GM23338 (cell line): ENCODE data around the gene ATF7. TPM values are rescaled to one million over a fixed set of nuclear protein-coding genes. Genes with fewer than 3 reads are reported as not detected.

Experiments used
- ATAC-seq: fragments of 200-7000 bp; cut with Tn5 transposase; 3 replicates; pipeline ENCODE4 v1.9.1; 2020
- DNase-seq: peaks from one replicate; pipeline ENCODE4 v3.0.0-alpha.2; 2015; ENCODE audit warnings: low spot score
- H2AFZ ChIP-seq: fragments of 200-600 bp; sonication (generic); 2 replicates; pipeline ENCODE4 v1.8.0; 2016; ENCODE audit warnings: antibody characterized with exemption, mild to moderate bottlenecking, moderate library complexity
- H3F3A ChIP-seq: fragments of 200-600 bp; sonication (generic); replicated peaks from 2 replicates; pipeline ENCODE4 v1.8.0; 2017; ENCODE audit warnings: antibody characterized with exemption, mixed run types, low read depth
- H3K27ac ChIP-seq: fragments of 200-600 bp; sonication (generic); 2 replicates; pipeline ENCODE4 v1.6.1; 2016; ENCODE audit warnings: low read depth
- H3K27me3 ChIP-seq: fragments of 200-600 bp; sonication (generic); 2 replicates; pipeline ENCODE4 v1.8.0; 2016; ENCODE audit warnings: mild to moderate bottlenecking, mixed run types, moderate library complexity; ENCODE audit not compliant: insufficient read depth
- H3K36me3 ChIP-seq: fragments of 200-600 bp; sonication (generic); 2 replicates; pipeline ENCODE4 v1.8.0; 2016; ENCODE audit warnings: mild to moderate bottlenecking; ENCODE audit not compliant: insufficient read depth
- H3K4me1 ChIP-seq: fragments of 200-600 bp; sonication (generic); 2 replicates; pipeline ENCODE4 v1.8.0; 2016; ENCODE audit warnings: mild to moderate bottlenecking, moderate library complexity; ENCODE audit not compliant: insufficient read depth
- H3K4me2 ChIP-seq: fragments of 200-600 bp; sonication (generic); 2 replicates; pipeline ENCODE4 v1.7.1; 2017; ENCODE audit warnings: mixed run types
- H3K4me3 ChIP-seq: fragments of 200-600 bp; sonication (generic); 2 replicates; pipeline ENCODE4 v1.6.1; 2016; ENCODE audit warnings: mixed run types
- H3K79me2 ChIP-seq: fragments of 200-600 bp; sonication (generic); replicated peaks from 2 replicates; pipeline ENCODE4 v1.8.0; 2017; ENCODE audit warnings: mild to moderate bottlenecking; ENCODE audit not compliant: insufficient read depth
- H3K9me2 ChIP-seq: fragments of 200-600 bp; sonication (generic); 2 replicates; pipeline ENCODE4 v1.8.0; 2017; ENCODE audit not compliant: insufficient read depth
- H4K20me1 ChIP-seq: fragments of 200-600 bp; sonication (generic); replicated peaks from 2 replicates; pipeline ENCODE4 v1.8.0; 2017; ENCODE audit warnings: mild to moderate bottlenecking; ENCODE audit not compliant: insufficient read depth
- H3K27ac Mint-ChIP-seq: 2 replicates; pipeline ENCODE4 v1.8.0; 2020; ENCODE audit warnings: inconsistent platforms, mild to moderate bottlenecking, moderate library complexity, mixed read lengths
- H3K27me3 Mint-ChIP-seq: 3 replicates; pipeline ENCODE4 v1.8.0; 2022; ENCODE audit warnings: low read depth, mild to moderate bottlenecking, moderate library complexity, mixed read lengths, inconsistent platforms; ENCODE audit not compliant: insufficient read depth, poor library complexity
- H3K36me3 Mint-ChIP-seq: 3 replicates; pipeline ENCODE4 v1.8.0; 2021; ENCODE audit warnings: low read depth, mild to moderate bottlenecking, inconsistent platforms, moderate library complexity, mixed read lengths
- H3K4me1 Mint-ChIP-seq: 3 replicates; pipeline ENCODE4 v1.8.0; 2020; ENCODE audit warnings: mild to moderate bottlenecking, inconsistent platforms, mixed read lengths
- H3K4me3 Mint-ChIP-seq: 3 replicates; pipeline ENCODE4 v1.8.0; 2021; ENCODE audit warnings: moderate library complexity, mild to moderate bottlenecking, inconsistent platforms, mixed read lengths
- H3K9me3 Mint-ChIP-seq: 3 replicates; pipeline ENCODE4 v1.8.0; 2020; ENCODE audit warnings: moderate library complexity, mild to moderate bottlenecking, inconsistent platforms, mixed read lengths
- CREB1 ChIP-seq: fragments of 250-450 bp; sonication (Bioruptor Pico); IDR thresholded peaks from 2 replicates; pipeline ENCODE4 v1.5.0; 2020; ENCODE audit warnings: low read depth, mild to moderate bottlenecking, moderate library complexity
- CTCF ChIP-seq, 2 experiments: fragments of 200-600 bp in 1 of 2; sonication (generic) in 1 of 2; conservative IDR thresholded peaks; 2 replicates each; pipeline versions ENCODE4 v1.5.1 to v1.6.1; 2016 to 2017; ENCODE audit warnings: antibody characterized with exemption in 2 of 2, low read depth in 2 of 2, mild to moderate bottlenecking in 2 of 2, moderate library complexity in 1 of 2
- ETS1 ChIP-seq: IDR thresholded peaks from 2 replicates; pipeline ENCODE4 v1.6.1; 2016; ENCODE audit warnings: antibody characterized with exemption
- EZH2 ChIP-seq: fragments of 200-600 bp; sonication (generic); IDR thresholded peaks from one replicate; pipeline ENCODE4 v1.8.0; 2017; ENCODE audit warnings: antibody characterized with exemption, mild to moderate bottlenecking, low read depth; ENCODE audit not compliant: unreplicated experiment
- EZH2phosphoT487 ChIP-seq: fragments of 200-600 bp; sonication (generic); IDR thresholded peaks from one replicate; pipeline ENCODE4 v1.8.1; 2018; ENCODE audit warnings: antibody characterized with exemption; ENCODE audit not compliant: unreplicated experiment
- JUNB ChIP-seq: IDR thresholded peaks from one replicate; pipeline ENCODE4 v1.6.1; 2016; ENCODE audit warnings: antibody characterized with exemption; ENCODE audit not compliant: unreplicated experiment
- NANOG ChIP-seq: IDR thresholded peaks from 2 replicates; pipeline ENCODE4 v1.6.1; 2016; ENCODE audit warnings: antibody characterized with exemption, borderline replicate concordance
- POLR2AphosphoS5 ChIP-seq: IDR thresholded peaks from 2 replicates; pipeline ENCODE4 v1.6.1; 2016; ENCODE audit warnings: antibody characterized with exemption, low read depth
- REST ChIP-seq: IDR thresholded peaks from one replicate; pipeline ENCODE4 v1.6.1; 2018; ENCODE audit warnings: antibody characterized with exemption; ENCODE audit not compliant: unreplicated experiment
- STAT1 ChIP-seq: IDR thresholded peaks from one replicate; pipeline ENCODE4 v1.6.1; 2016; ENCODE audit warnings: antibody characterized with exemption; ENCODE audit not compliant: unreplicated experiment
- ZNF114 ChIP-seq: fragments of 250-450 bp; sonication (Bioruptor Pico); IDR thresholded peaks from 2 replicates; pipeline ENCODE4 v1.5.0; 2020; ENCODE audit warnings: mild to moderate bottlenecking, moderate library complexity
- ZNF331 ChIP-seq: fragments of 250-450 bp; sonication (Bioruptor Pico); IDR thresholded peaks from 2 replicates; pipeline ENCODE4 v1.5.0; 2020; ENCODE audit warnings: low read depth, mild to moderate bottlenecking, moderate library complexity
- ZNF462 ChIP-seq: fragments of 250-450 bp; sonication (Bioruptor Pico); IDR thresholded peaks from 2 replicates; pipeline ENCODE4 v1.5.0; 2020; ENCODE audit warnings: mild to moderate bottlenecking, moderate library complexity
- polyA plus RNA-seq: library from polyadenylated mRNA; unstranded; fragments of >200 nt; fragmentation: Nextera tagmentation; extraction: Ambion mirVana; gene quantifications from 2 replicates; pipeline ENCODE4 v1.2.1, GENCODE V29; 2016
- total RNA-seq: library from RNA; depleted of rRNA; stranded (reverse); fragments of >200 nt; shearing (Covaris generic); gene quantifications from 2 replicates; pipeline ENCODE4 v1.2.3, GENCODE V29; 2014

ATF7 gene
- total and polyA plus RNA-seq, 2 experiments from 2014 or later: 13.9 to 16.3 TPM

GRCh38 chr12:53530920-53531319 lies 95.3 kb downstream of the ATF7 start:
- Histone ChIP-seq H4K20me1 (no peaks in the 10 kb centered on the region), H3K27me3 (no peaks in the 10 kb centered on the region), H3K36me3 (peaks cover 2% of the 10 kb centered on the region; the same call in 1 of the 2 replicates), H3F3A (no peaks in the 10 kb centered on the region), H3K27ac (no peak overlapping the region), H3K4me3 (no peak overlapping the region), H3K79me2 (no peaks in the 10 kb centered on the region), H3K4me1 (no peaks in the 10 kb centered on the region), H3K9me2 (no peaks in the 10 kb centered on the region), H3K4me2 (no peak overlapping the region), H2AFZ (no peak overlapping the region)
- Mint-ChIP-seq H3K4me3 (no peak overlapping the region), H3K9me3 (no peaks in the 10 kb centered on the region), H3K27ac (no peak overlapping the region), H3K36me3 (peaks cover 17% of the 10 kb centered on the region), H3K27me3 (peaks cover 2% of the 10 kb centered on the region), H3K4me1 (no peaks in the 10 kb centered on the region)
- TF ChIP-seq EZH2phosphoT487 (no peak), ZNF462 (CRISPR knock-in tag) (no peak), CREB1 (CRISPR knock-in tag) (no peak), REST (no peak), JUNB (no peak), ETS1 (no peak), NANOG (no peak), EZH2 (no peak), ZNF114 (CRISPR knock-in tag) (no peak), CTCF (conservative IDR thresholded peaks at IDR 0.05; ENCODE audit: low read depth in 2 of 2) (no peak), POLR2AphosphoS5 (no peak), ZNF331 (no peak), STAT1 (no peak)
- DNase-seq (no peak), ATAC-seq (no peak)
